Testis (tissue), 3 donors: ENCODE results near the gene ADK. TPM values are rescaled to one million over a fixed set of nuclear protein-coding genes. Genes with fewer than 3 reads are reported as not detected.

Experiments
- DNase-seq: peaks from one replicate; pipeline ENCODE4 v3.0.0-alpha.2; 2019
- H3K27ac ChIP-seq, 2 donors: fragments of 200-600 bp; sonication (generic); one replicate each; pipeline ENCODE4 v1.5.1; 2019
- H3K27me3 ChIP-seq: fragments of 200-600 bp; sonication (generic); one replicate; pipeline ENCODE4 v1.5.1; 2019
- H3K36me3 ChIP-seq: fragments of 200-600 bp; sonication (generic); one replicate; pipeline ENCODE4 v1.5.1; 2017; ENCODE audit warnings: low read depth; ENCODE audit errors: missing control alignments
- H3K4me1 ChIP-seq: fragments of 200-600 bp; sonication (generic); one replicate; pipeline ENCODE4 v1.5.1; 2019
- H3K4me3 ChIP-seq, 2 donors: fragments of 200-600 bp; sonication (generic); one replicate each; pipeline ENCODE4 v1.5.1; 2017 to 2019
- H3K9me3 ChIP-seq: fragments of 200-600 bp; sonication (generic); one replicate; pipeline ENCODE4 v1.5.1; 2017
- CTCF ChIP-seq, 3 experiments: fragments of 450-650 bp in 2 of 3; fragments of 200-600 bp in 1 of 3; sonication (generic) in 1 of 3; IDR thresholded peaks; one replicate each; pipeline ENCODE4 v1.5.1; 2016 to 2019; ENCODE audit warnings: antibody characterized with exemption in 3 of 3, mild to moderate bottlenecking in 2 of 3, moderate library complexity in 1 of 3
- POLR2A ChIP-seq: fragments of 450-650 bp; IDR thresholded peaks from one replicate; pipeline ENCODE4 v1.6.1; 2017; ENCODE audit warnings: antibody characterized with exemption, mild to moderate bottlenecking, moderate library complexity
- WGBS, 2 donors: methylation state at CpG; one replicate each; pipeline ENCODE4 v1.1.5; 2018; 5-methylcytosine and 5-hydroxymethylcytosine counted together
- intact Hi-C: fragments of 100-400 bp; cut with DNase I; formaldehyde crosslinking; loops from one replicate; pipeline ENCODE4 v1.15.1; 2023; ENCODE audit warnings: low total_unique reads
- polyA plus RNA-seq: library from polyadenylated mRNA; stranded (reverse); fragments of 350-450 nt; fragmentation: Illumina TruSeq; extraction: RNeasy Lipid Tissue Mini Kit (QIAGEN cat#74804); gene quantifications from one replicate; pipeline ENCODE4 v1.2.3, GENCODE V29; 2014; ENCODE audit warnings: low read depth, low replicate concordance; ENCODE audit not compliant: insufficient read depth
- total RNA-seq, 2 donors: library from RNA; depleted of rRNA; stranded (reverse); fragments of >200 nt; gene quantifications; one replicate each; pipeline ENCODE4 v1.2.3, GENCODE V29; 2016

Gene ADK
- total and polyA plus RNA-seq, 3 donors from 2014 or later = 23.3 to 61.8 (median 55.3) TPM

GRCh38 chr10:74671716-74672115 is 520.7 kb downstream of the ADK start:
- Histone ChIP-seq H3K36me3 (no peaks in the 10 kb centered on the region), H3K9me3 (no peaks in the 10 kb centered on the region), H3K27me3 (no peaks in the 10 kb centered on the region), H3K4me3 (no peak overlapping the region), H3K27ac (no peak overlapping the region), H3K4me1 (no peaks in the 10 kb centered on the region)
- intact Hi-C loops = no loop called here
- no peak for DNase-seq
- TF ChIP-seq POLR2A (no peak), CTCF (IDR thresholded peaks at IDR 0.05) (no peak)
- 68 to 79% methylated on average over 3 of the region's 3 CpGs for WGBS, 2 donors

GRCh38 chr10:74672430-74673165 is 521.6 kb downstream of the ADK start:
- Histone ChIP-seq H3K27ac (no peak overlapping the region), H3K4me3 (no peak overlapping the region), H3K36me3 (no peaks in the 10 kb centered on the region), H3K4me1 (no peaks in the 10 kb centered on the region), H3K27me3 (no peaks in the 10 kb centered on the region), H3K9me3 (no peaks in the 10 kb centered on the region)
- intact Hi-C loops = no loop called here
- no peak for TF ChIP-seq CTCF (IDR thresholded peaks at IDR 0.05)
- TF ChIP-seq POLR2A = no peak
- no peak for DNase-seq

GRCh38 chr10:74674927-74675326 is 523.9 kb downstream of the ADK start:
- WGBS, 2 donors = 83 to 89% methylated on average over 1 of the region's 1 CpG
- Histone ChIP-seq H3K27ac (no peak overlapping the region), H3K9me3 (no peaks in the 10 kb centered on the region), H3K4me3 (no peak overlapping the region), H3K4me1 (no peaks in the 10 kb centered on the region), H3K27me3 (no peaks in the 10 kb centered on the region), H3K36me3 (no peaks in the 10 kb centered on the region)
- intact Hi-C loops = no loop called here
- no peak for TF ChIP-seq CTCF (IDR thresholded peaks at IDR 0.05)
- TF ChIP-seq POLR2A = no peak
- DNase-seq = no peak

- no peaks in the 10 kb centered on the region for H3K9me3 ChIP-seq
- no peaks in the 10 kb centered on the region for H3K27me3 ChIP-seq
- H3K4me1 ChIP-seq = no peaks in the 10 kb centered on the region
- no peak overlapping the region for H3K27ac ChIP-seq
- TF ChIP-seq CTCF (IDR thresholded peaks at IDR 0.05) = no peak
- TF ChIP-seq POLR2A = no peak
- no peak for DNase-seq
- no peaks in the 10 kb centered on the region for H3K36me3 ChIP-seq
- H3K4me3 ChIP-seq = no peak overlapping the region
- intact Hi-C loops = no loop called here
Measured at GRCh38 chr10:74675484-74675883, 524.5 kb downstream of the ADK start.

GRCh38 chr10:74677951-74678350 is 526.9 kb downstream of the ADK start:
- WGBS, 2 donors = 100% methylated on average over 1 of the region's 1 CpG
- no peaks in the 10 kb centered on the region for H3K27me3 ChIP-seq
- no peaks in the 10 kb centered on the region for H3K4me1 ChIP-seq
- H3K36me3 ChIP-seq = no peaks in the 10 kb centered on the region
- no peak for DNase-seq
- no peaks in the 10 kb centered on the region for H3K9me3 ChIP-seq
- intact Hi-C loops = no loop called here
- TF ChIP-seq POLR2A = no peak
- no peak for TF ChIP-seq CTCF (IDR thresholded peaks at IDR 0.05)
- H3K27ac ChIP-seq = no peak overlapping the region
- H3K4me3 ChIP-seq = no peak overlapping the region
